ENCODE measurements around the gene ZNF610. TPM values are rescaled to one million over a fixed set of nuclear protein-coding genes. Genes with fewer than 3 reads are reported as not detected.

Gene ZNF610
- total and polyA plus RNA-seq, 2 donors (not counting 3 experiments of a cell fraction or from before 2014, with no cell fraction given): 1.1 to 1.3 TPM

DNA sequence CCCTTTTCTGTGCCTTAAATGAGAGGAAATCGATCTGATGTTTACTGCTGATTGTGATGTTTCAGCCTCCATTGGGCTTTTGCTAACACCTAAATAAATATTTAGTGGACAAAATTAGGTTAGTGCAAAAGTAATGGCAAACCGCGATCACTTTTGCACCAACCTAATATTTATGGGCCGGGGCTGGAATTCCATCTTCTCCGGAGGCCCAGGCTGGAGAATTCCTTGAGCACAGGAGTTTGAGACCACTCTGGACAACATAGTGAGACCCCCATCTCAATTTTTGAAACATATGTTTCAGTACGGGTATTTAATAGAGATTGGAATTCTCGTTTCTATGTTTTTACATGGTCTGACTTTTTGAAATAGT, 34.3 kb downstream of the ZNF610 start:
- Histone ChIP-seq H4K20me1 (replicated peaks; ENCODE audit: control insufficient read depth, extremely low read depth, insufficient read depth, low read length) (no peaks in the 10 kb centered on the region), H3K27me3 (ENCODE audit: control insufficient read depth in 2 of 2, insufficient read depth in 2 of 2, low read length in 2 of 2) (no peaks in the 10 kb centered on the region), H2AFZ (ENCODE audit: low read depth, low read length) (peak overlapping the region; percentile 66), H3K4me1 (ENCODE audit: control insufficient read depth, extremely low read depth, insufficient read depth, low read length) (peaks cover 8% of the 10 kb centered on the region), H3K4me2 (ENCODE audit: insufficient read depth, low read length) (peak overlapping the region; percentile 81), H3K9me3 (replicated peaks; ENCODE audit: control insufficient read depth, insufficient read depth, low read length) (no peaks in the 10 kb centered on the region), H3K9me1 (replicated peaks; ENCODE audit: control insufficient read depth, extremely low read depth, insufficient read depth, low read length) (no peaks in the 10 kb centered on the region), H3K9ac (replicated peaks; ENCODE audit: extremely low read depth, insufficient read depth, low read length) (peak overlapping the region; percentile 98), H3K4me3 (replicated peaks in 1 of 3; ENCODE audit: insufficient read depth in 1 of 3, low read depth in 1 of 3, low read length in 3 of 3) (peak overlapping the region; percentile 61 to 80 (median 75)), H3K79me2 (ENCODE audit: control insufficient read depth, insufficient read depth, low read length) (no peaks in the 10 kb centered on the region), H3K36me3 (ENCODE audit: control insufficient read depth in 2 of 2, extremely low read depth in 1 of 2, insufficient read depth in 2 of 2, low read length in 2 of 2) (peaks cover 3 to 7% of the 10 kb centered on the region in 2 experiments), H3K27ac (ENCODE audit: insufficient read depth, low read depth, low read length) (peak overlapping the region; percentile 97)
- TF ChIP-seq POLR2A (IDR thresholded peaks at IDR 0.05; ENCODE audit: low read depth, low read length): no peak
- TF ChIP-seq FOS (IDR thresholded peaks at IDR 0.05; ENCODE audit: borderline replicate concordance, insufficient read depth, low read length): no peak
- no peak for TF ChIP-seq GATA2 (IDR thresholded peaks at IDR 0.05; ENCODE audit: insufficient read depth, insufficient read length, low read depth, low read length)
- TF ChIP-seq MYC (IDR thresholded peaks at IDR 0.05; ENCODE audit: low read depth, low read length): no peak
- no peak for TF ChIP-seq EZH2 (IDR thresholded peaks at IDR 0.05; ENCODE audit: borderline replicate concordance, low read depth, low read length, severe bottlenecking)
- TF ChIP-seq, protein P1, sequence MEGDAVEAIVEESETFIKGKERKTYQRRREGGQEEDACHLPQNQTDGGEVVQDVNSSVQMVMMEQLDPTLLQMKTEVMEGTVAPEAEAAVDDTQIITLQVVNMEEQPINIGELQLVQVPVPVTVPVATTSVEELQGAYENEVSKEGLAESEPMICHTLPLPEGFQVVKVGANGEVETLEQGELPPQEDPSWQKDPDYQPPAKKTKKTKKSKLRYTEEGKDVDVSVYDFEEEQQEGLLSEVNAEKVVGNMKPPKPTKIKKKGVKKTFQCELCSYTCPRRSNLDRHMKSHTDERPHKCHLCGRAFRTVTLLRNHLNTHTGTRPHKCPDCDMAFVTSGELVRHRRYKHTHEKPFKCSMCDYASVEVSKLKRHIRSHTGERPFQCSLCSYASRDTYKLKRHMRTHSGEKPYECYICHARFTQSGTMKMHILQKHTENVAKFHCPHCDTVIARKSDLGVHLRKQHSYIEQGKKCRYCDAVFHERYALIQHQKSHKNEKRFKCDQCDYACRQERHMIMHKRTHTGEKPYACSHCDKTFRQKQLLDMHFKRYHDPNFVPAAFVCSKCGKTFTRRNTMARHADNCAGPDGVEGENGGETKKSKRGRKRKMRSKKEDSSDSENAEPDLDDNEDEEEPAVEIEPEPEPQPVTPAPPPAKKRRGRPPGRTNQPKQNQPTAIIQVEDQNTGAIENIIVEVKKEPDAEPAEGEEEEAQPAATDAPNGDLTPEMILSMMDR (IDR thresholded peaks at IDR 0.05; ENCODE audit: extremely low read depth in 1 of 2, insufficient read depth in 1 of 2, low read depth in 1 of 2, low read length in 2 of 2): no peak
- no peak for TF ChIP-seq JUN (IDR thresholded peaks at IDR 0.05; ENCODE audit: borderline replicate concordance, insufficient read depth, insufficient read length, low read depth)
- TF ChIP-seq, protein P2, sequence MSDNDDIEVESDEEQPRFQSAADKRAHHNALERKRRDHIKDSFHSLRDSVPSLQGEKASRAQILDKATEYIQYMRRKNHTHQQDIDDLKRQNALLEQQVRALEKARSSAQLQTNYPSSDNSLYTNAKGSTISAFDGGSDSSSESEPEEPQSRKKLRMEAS (IDR thresholded peaks at IDR 0.05; ENCODE audit: insufficient read depth, insufficient read length): no peak
- POLR2A ChIA-PET: interaction anchor here (1.1 kb wide), 1 partner anchor 157 kb away, joined by 4 read pairs; no protein-coding TSS in a partner anchor
- intact Hi-C loops (cut with micrococcal nuclease) (no loop called here), dilution Hi-C loops (cut with MboI; ENCODE audit: extremely low pct_ligation_motif_present, low sequenced_read_pairs) (no loop called here)
- CTCF ChIA-PET: interaction anchor here (0.7 to 1.0 kb wide), 2 partner anchors 28 to 197 kb away, joined by 3 read pairs; partner anchors contain the start of gene ZNF528
- BruUV-seq (replicated peaks): no TSS peak
- FAIRE-seq (no peak), DNase-seq (ENCODE audit: low read depth, low spot score) (no peak)

All from endothelial cell of umbilical vein (primary cell).